MM.1S (cell line): Measurements from ENCODE around the gene SQSTM1.
"Not testable (repeated sequence)": the region's sequence is repeated elsewhere in the genome, so short reads cannot be mapped to it uniquely, and the experiment has no call there.

Source experiments
- EZH2 ChIP-seq: fragments of 300-600 bp; sonication (generic); optimal IDR thresholded peaks from 2 replicates; pipeline ENCODE3; 2017; ENCODE audit warnings: low read depth, mild to moderate bottlenecking, antibody characterized with exemption, low read length, mixed read lengths
- TF ChIP-seq, protein P1 (sequence below): fragments of 300-600 bp; sonication (generic); IDR thresholded peaks from 2 replicates; pipeline ENCODE4 v1.5.1; 2016; ENCODE audit warnings: antibody characterized with exemption, low read length, mixed read lengths

DNA sequence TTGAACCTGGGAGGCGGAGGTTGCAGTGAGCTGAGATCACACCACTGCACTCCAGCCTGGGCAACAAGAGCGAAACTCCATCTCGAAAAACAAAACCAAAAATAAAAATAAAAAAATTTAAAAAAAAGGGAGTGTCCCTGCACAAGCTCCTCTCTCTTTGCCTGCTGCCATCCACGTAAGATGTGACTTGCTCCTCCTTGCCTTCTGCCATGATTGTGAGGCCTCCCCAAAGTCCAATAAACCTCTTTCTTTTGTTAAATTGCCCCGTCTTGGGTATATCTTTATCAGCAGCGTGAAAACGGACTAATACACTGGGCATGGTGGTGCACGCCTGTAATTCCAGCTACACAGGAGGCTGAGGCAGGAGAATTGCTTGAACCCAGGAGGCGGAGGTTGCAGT lies 31.4 kb upstream of the SQSTM1 start:
- TF ChIP-seq, protein P1, sequence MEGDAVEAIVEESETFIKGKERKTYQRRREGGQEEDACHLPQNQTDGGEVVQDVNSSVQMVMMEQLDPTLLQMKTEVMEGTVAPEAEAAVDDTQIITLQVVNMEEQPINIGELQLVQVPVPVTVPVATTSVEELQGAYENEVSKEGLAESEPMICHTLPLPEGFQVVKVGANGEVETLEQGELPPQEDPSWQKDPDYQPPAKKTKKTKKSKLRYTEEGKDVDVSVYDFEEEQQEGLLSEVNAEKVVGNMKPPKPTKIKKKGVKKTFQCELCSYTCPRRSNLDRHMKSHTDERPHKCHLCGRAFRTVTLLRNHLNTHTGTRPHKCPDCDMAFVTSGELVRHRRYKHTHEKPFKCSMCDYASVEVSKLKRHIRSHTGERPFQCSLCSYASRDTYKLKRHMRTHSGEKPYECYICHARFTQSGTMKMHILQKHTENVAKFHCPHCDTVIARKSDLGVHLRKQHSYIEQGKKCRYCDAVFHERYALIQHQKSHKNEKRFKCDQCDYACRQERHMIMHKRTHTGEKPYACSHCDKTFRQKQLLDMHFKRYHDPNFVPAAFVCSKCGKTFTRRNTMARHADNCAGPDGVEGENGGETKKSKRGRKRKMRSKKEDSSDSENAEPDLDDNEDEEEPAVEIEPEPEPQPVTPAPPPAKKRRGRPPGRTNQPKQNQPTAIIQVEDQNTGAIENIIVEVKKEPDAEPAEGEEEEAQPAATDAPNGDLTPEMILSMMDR: not testable (repeated sequence)
- not testable (repeated sequence) for TF ChIP-seq EZH2
